Measurements from ENCODE around the gene PLBD2.

The PLBD2 gene

GRCh38 chr12:113371808-113372207 is 13.4 kb downstream of the PLBD2 start:
- no peak for DNase-seq

DNA sequence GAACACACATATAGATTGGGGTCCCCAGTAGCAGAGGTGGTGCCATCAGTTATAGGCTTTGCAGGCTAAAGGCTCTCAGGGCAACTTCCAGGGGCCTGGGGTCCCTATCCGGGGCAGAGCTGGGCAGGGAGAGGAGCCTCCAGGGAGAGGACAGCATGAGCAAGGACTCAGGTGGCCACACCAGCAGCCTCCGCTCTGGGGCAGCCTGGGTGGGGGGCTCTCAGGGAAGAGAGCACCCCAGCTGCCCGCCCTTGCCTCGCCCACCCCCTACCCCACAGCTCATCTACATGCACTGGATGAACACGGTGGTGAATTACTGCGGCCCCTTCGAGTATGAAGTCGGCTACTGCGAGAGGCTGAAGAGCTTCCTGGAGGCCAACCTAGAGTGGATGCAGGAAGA is 14.0 kb downstream of the PLBD2 start:
- no peak for DNase-seq

DNA sequence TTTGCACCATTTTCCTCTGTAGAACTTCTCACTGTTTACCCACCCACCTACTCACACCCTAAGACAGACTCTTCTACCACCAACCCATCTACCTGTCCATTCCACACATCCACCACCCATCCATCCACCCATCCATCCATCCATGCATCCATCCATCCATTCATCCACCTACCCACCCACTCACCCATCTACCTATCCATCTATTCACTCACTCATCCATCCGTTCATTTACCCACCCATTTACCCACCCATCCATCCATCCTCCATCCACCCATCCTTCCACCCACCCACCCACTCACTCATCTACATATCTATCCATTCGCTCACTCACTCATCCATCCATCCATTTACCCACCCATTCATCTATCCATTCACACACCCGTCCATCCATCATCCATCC is 15.1 kb downstream of the PLBD2 start:
- no peak for DNase-seq

- DNase-seq, result no peak
Measured at GRCh38 chr12:113373969-113374368, 15.6 kb downstream of the PLBD2 start.

- no peak for DNase-seq
Measured at GRCh38 chr12:113374823-113375428, 16.5 kb downstream of the PLBD2 start.

DNA sequence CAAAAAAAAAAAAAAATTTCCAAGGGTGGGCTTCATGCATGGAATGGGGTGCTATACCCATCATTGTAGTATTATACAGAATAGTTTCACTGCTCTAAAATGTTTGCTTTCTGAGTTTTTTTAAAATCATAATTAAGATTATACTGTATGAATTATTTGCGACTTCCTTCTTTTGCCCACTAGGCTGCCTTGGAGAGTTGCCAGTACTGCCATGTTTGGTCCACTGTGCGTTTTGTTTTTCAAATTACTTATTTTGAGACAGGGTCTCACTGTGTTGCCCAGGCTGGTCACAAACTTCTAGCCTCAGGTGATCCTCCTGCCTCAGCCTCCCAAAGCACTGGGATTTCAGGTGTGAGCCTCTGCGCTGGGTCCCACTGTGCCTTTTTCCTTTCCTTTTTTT is 19.9 kb downstream of the PLBD2 start:
- no peak for DNase-seq

- DNase-seq, result no peak
Measured at GRCh38 chr12:113381220-113381619, 22.8 kb downstream of the PLBD2 start.

- no peak for DNase-seq
Measured at GRCh38 chr12:113382206-113382605, 23.8 kb downstream of the PLBD2 start.

DNA sequence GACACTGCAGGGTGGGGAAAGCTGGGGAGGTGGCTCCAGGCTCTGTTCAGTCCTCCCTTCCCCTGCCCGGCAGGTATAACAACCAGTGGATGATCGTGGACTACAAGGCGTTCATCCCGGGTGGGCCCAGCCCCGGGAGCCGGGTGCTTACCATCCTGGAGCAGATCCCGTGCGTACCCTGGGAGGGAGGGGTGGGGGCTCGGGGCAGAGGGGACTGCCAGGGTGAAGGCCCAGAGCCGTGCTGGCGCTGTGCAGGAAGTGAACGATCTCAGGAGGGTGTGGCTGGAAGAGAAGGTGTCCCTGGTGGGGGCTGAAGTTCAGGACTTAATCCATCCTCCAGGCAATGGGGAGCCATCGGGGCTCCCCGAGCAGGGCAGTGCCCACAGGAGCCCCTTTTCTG is 26.4 kb downstream of the PLBD2 start:
- DNase-seq, result no peak

GRCh38 chr12:113385282-113385882 is 27.0 kb downstream of the PLBD2 start:
- DNase-seq, result no peak

DNA sequence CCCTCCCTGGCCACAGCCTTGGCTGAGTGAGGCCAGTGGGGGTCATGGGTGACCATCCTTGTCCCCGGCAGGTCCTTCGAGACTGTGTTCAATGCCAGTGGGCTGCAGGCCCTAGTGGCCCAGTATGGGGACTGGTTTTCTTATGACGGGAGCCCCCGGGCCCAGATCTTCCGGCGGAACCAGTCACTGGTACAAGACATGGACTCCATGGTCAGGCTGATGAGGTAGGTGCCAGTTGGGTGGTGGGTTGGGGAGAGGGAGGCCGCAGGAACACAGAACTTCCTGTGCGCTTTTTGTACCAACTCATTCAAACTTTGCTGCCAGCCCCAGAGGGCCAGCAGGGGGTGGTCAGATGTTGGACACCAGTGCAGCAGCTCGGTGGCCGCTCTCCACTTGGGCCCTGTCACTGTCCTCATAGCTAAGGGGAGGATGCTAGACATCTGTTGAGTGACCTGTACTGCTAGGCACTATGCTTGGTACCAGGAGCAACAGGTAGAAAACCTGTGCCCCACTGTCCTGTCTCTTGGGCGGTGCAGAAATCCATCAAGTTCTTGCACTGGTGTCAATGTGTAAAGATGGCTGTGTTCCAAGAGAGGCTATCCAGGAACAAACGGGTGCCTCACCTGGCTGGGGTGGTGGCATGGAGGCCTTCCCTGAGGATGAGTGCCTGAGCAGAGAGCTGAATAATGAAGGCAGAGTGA is 28.6 kb downstream of the PLBD2 start:
- no peak for DNase-seq

DNA sequence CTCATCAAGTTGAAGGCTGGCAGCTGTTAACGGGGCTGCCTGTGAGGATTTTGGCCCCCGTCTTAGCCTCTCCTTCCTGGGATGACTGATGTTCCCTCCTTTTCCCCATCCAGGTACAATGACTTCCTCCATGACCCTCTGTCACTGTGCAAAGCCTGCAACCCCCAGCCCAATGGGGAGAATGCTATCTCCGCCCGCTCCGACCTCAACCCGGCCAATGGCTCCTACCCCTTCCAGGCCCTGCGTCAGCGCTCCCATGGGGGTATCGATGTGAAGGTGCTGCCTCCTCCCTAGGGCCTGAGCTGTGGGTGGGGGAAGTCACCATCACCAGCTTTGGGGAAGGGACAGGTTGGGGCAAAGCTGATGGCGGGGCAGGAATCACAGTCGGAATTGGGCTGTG is 29.2 kb downstream of the PLBD2 start:
- no peak for DNase-seq

- DNase-seq, result no peak
Measured at GRCh38 chr12:113388351-113388750, 30.0 kb downstream of the PLBD2 start.

DNA sequence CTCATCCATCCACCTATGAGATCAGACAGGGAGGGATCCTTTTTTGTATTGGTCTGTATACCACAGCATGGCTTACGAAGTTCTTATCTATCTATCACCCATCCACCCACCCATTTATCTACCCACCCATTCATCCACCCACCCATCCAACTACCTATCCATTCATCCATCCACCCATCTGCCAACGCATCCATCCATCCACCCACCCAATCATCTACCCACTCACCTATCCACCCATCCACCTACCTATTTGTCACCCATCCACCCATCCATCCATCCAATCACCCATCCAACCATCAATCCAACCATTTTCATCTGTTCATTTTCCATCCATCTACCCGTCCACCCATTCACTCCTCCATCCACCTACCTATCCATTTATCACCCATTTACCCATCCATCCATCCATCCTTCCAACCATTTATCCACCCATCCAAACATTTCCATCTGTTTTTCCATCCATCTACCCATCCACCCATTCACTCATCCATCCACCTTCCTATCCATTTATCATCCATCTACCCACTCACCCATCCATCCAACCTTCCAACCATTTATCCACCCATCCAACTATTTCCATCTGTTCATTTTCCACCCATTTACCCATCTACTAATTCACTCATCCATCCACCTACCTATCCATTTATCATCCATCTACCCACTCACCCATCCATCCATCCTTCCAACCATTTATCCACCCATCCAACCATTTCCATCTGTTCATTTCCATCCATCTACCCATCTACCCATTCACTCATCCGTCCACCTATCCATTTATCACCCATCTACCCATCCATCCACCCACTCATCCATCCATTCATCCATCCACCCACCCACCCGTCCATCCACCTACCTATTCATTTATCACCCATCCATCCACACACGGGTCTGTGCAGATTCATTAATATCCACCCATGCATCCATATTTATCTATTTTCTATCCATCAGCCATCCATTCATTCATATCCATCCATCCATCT is 32.0 kb downstream of the PLBD2 start:
- DNase-seq, result no peak

DNA sequence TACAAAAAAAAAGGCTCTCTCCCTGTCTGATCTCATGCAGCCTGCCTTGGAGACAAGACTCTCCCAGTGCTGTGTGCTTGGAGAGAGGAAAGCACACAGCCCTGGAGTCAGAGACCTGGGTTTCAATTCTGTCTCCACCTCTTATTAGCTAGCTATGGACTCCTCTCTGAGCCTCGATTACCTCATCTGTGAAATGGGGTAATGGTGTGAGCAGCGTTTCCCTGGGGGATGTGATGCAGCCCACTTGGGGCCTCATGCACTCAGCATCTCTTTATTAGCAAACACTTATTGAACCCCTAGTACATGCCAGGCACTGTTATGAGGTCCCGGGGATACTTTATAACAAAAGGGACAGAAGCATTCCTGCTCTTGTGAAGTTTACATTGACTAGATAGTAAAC is 32.8 kb downstream of the PLBD2 start:
- no peak for DNase-seq

DNA sequence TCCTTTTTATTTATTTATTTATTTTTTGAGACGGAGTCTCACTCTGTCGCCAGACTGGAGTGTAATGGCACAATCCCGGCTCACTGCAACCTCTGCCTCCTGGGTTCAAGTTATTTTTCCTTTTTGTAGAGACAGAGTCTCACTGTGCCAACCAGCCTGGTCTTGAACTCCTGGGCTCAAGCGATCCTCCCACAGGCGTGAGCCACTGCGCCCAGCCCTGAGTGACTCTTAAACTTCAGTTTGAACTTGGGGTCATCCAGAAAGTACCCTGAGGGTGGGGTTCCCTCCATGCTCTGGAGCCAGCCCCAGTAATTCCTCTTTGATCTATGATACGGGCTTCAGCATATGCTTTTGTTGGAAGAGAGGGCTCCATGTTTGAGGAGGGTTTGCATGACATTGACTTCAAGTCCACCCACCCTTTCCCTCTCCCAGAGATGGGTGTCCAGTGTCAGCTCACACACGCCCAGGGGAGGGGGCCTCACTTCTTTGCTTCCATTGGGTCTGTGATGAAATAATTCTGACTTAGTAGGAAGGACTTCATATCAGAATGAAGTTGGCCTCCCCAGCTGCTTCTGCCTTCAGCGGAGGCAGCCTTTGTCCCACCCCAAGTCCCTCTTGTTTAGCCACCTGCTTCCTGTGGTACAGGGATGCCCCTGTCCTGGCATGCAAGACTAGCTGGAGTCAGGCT is 33.4 kb downstream of the PLBD2 start:
- DNase-seq, result no peak

GRCh38 chr12:113392520-113392919 is 34.1 kb downstream of the PLBD2 start:
- no peak for DNase-seq

- no peak for DNase-seq
Measured at GRCh38 chr12:113392988-113393579, 34.7 kb downstream of the PLBD2 start.

GRCh38 chr12:113393749-113394148 is 35.4 kb downstream of the PLBD2 start:
- DNase-seq, result no peak

DNA sequence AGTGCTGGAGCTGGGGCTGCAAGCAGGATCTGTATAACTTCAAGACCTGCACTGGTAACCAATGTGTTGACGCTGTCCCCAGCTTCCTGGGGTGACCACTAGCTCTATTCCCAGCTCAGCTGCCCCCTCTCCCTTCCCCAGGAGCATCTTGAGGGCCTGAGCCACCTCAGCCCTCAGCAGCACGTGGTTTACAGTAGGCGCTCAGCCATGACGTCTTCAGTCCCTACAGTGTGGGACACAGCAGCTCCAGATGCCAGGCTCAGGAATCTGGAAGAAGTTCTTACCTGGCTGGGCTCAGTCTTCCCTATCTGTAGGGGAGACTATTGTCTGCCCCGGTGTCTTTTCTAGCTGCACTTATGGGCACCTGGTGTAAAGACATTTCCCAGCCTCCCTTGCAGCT is 36.7 kb downstream of the PLBD2 start:
- no peak for DNase-seq

DNA sequence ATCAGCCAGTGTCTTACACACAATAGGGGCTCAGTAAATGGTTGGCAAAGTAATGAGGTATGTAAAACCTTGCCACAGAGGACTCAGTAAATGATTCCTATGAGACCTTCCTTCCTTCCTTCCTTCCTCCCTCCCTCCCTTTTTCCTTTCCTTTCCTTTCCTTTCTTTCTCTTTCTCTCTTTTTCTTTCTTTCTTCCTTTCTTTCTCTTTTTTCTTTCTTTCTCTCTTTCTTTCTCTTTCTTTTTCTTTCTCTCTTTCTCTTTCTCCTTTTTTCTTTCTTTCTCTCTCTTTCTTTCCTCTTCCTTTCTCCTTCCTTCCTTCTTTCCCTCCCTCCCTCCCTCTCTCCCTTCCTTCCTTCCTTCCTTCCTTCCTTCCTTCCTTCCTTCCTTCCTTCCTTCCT is 37.8 kb downstream of the PLBD2 start:
- no peak for DNase-seq

DNA sequence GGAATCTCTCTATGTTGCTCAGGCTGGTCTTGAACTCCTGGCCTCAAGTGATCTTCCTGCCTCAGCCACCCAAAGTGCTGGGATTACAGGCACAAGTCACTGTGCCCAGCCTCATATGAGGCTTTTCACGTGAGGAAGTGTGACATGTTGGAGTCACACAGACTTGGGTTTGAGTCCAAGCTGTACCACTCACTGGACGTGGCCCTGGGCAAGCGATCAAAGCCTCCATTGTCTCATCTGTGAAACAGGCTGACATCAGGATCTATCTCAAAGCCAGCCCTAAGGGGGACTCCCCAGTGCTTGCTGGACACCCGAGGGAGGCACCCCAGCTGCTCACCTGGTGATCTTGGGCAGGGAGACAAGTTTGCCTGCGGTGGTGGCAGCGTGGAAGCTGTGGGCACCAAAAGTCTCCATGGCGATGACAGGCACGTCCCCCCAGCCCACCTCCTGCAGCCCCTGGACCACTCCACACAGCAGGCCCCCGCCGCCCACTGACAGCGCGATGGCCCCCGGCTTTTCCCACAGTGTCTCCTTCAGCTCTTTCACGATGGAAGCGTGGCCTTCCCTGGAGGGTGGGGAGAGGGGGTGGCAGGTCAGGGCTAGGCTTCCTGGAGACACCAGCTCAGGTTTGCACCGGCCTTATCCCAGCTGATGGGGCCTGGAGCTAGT is 38.6 kb downstream of the PLBD2 start:
- DNase-seq, result no peak

Data from right forelimb (tissue), 1 donor.